NCI-H69 (cell line): Measurements from ENCODE around the gene TCEAL9.
"Not testable (repeated sequence)": the region's sequence is repeated elsewhere in the genome, so short reads cannot be mapped to it uniquely, and the experiment has no call there.

Source experiments
- DNase-seq: peaks from one replicate; lab custom pipeline; 2025; lab: John Stamatoyannopoulos, UW

The TCEAL9 gene

DNA sequence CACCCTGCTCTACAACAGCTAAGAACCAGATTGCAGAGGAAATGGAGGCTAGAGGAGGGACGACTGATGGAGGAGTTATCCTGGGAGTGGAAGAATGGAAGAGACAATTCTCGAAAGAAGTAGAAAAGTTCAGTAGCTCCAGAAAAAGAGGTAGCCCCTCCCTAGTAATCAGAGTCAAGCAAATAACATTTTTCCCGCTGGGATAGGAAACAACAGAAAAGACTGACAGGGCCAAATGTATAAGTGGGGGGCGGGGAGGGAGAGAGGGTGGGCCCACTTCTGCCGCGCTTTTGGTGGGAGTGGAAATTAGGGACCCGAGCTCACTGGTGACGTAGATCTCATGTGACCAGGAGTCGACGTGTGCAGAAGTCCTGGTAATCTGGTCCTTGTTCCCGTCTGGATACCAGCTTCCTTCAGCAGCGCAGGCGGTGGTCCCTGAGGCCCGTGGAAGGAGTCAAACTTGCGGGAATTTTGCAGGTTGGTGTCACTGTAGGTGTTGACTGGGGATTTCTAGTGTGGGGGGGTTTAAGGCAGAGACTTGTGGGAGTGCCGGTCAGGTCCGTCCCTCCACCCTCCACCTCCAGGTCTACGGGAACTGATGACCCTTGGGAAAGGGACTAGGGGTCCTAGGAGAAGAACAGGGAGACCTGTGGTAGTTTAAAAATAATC lies at the start of gene TCEAL9:
Gene TCEAL9 (plus strand): TSS at position 377 of the 669 bp plus-strand sequence. CDS start 1,179 bp downstream, outside the sequence.
- DNase-seq: peak; percentile 5

- no peak for DNase-seq
Observed at GRCh38 chrX:103309860-103310554, 46.3 kb upstream of the TCEAL9 start.

DNA sequence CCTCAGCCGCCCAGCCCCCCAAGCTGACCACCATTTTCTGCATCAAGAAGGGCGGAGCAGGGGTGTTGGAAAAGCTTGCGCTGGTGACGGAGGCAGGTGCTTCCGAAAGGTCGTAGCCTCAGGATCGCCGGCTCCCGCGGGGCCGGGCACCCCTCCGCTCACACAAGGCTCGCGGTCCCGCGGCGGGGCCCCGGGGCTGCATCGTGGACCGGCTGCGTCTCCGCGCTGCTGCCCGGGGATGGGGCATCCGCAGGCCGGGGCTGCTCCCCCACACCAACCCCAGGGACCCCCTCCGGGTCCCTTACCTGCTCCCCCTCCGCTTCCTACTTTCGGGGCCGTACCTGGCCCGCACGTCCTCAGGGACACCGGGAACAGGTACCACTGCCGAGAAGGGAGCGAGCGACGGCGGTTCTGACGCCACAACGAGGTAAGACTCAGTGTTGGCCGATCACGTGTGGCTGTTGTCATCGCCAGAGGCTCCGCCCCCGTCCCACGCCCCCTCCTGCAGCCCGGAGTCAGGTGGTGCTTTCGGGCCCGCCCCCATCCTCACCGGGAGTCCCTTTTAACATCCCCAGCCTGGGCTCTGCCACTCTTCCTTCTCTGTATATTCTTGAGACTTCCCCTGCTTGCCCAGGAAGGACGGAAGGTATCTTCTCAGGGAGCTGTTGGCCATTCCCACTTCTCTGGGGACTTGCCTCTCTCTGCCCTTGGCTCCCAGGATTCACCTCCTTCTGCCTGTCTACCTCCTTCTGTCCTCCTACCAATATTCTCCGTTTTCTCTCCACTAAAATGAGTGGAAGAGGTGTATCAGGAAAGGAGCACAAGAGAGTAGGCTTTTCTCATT lies 45.5 kb upstream of the TCEAL9 start, which contains the start of gene BEX2:
Gene BEX2 (minus strand): TSS at position 436 of the 844 bp plus-strand sequence. CDS start 1,014 bp downstream, outside the sequence.
- DNase-seq: peak; percentile 57

- no peak for DNase-seq
Observed at GRCh38 chrX:103311399-103311780, 44.9 kb upstream of the TCEAL9 start.

DNA sequence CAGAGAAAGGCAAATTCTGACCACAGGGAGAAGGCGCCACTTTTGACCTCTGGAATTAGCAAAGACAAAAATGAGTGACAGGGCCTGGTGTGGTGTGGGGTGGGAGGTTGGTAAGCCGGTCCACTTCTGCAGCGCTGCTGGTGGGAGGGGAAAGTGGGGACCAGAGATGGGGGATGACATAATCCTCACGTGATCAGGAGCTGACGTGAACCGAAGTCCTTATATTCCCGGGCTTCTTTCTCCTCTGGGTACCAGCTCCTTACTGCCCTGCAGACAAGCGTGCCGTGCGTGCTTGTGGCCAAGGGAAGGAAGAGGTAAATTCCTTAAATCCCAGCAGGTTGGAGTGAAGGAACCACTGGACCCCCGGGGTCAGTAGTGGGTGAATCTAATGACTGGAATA lies 26.3 kb upstream of the TCEAL9 start, which contains the start of gene TCEAL7:
Gene TCEAL7 (plus strand): TSS at position 249 of the 400 bp plus-strand sequence. CDS start 1,165 bp downstream, outside the sequence.
- DNase-seq: no peak

DNA sequence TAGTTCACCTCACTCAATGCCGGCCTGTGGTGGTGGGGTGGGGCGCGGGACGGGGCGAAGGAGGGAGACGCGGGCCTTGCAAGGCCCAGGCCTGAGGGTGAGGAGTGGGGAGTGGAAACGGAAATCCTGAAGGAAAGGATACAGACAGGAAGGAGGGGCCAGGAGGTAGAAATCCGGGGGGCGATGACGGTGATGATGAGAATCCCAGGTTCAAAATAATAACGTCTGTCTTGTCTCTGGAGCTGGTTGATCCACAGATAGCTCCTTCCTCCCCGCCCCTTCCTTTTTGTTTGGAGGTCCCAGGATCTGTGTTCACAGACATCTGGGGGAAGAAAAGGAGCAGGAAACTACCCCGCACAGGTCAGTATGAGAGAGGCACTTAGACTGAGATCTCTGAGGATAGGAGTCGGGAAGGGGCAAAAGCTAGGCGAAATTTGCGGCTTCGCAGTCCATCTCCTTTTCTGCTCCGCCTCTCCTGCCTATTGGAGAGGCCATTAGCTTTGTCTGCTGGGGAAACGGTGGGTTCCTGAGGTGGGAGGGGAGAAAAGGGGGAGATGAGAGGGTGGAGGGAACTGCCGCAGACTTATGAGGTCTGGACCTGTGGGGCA lies 25.5 kb upstream of the TCEAL9 start:
- no peak for DNase-seq

GRCh38 chrX:103338663-103339062 lies 17.6 kb upstream of the TCEAL9 start:
- DNase-seq: no peak

GRCh38 chrX:103343105-103343504 lies 13.2 kb upstream of the TCEAL9 start:
- peak; percentile 0 for DNase-seq

- DNase-seq: no peak
Observed at GRCh38 chrX:103344606-103345005, 11.7 kb upstream of the TCEAL9 start.

- no peak for DNase-seq
Observed at GRCh38 chrX:103347682-103348397, 8.5 kb upstream of the TCEAL9 start.

- peak; percentile 0 for DNase-seq
Observed at GRCh38 chrX:103356858-103357257, 552 bp downstream of the TCEAL9 start.

- no peak for DNase-seq
Observed at GRCh38 chrX:103357871-103358270, 1.6 kb downstream of the TCEAL9 start.

- not testable (repeated sequence) for DNase-seq
Observed at GRCh38 chrX:103359605-103360004, 3.3 kb downstream of the TCEAL9 start.

GRCh38 chrX:103360092-103360491 lies 3.8 kb downstream of the TCEAL9 start:
- DNase-seq: no peak

- DNase-seq: no peak
Observed at GRCh38 chrX:103360916-103361315, 4.6 kb downstream of the TCEAL9 start.

DNA sequence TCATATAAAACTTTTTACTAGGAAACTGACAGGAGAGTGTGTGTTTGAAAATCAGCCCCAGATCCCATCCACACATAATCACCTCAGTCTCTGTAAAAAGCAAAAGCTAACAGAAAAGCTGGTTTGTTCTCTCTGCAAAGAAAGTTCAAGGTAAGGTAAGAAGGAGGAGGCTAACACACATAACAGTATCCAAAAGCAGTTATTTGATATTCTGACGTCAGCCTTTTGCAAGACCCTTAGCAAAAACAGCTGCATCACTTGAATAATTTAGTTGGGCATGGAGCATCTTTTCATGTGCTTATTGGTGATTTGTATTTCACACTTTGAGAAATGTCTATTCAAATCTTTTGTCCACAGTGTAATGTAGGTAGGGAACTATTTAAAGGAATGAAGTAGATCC lies 5.5 kb downstream of the TCEAL9 start:
- DNase-seq: no peak

- DNase-seq: no peak
Observed at GRCh38 chrX:103362474-103362873, 6.2 kb downstream of the TCEAL9 start.

- DNase-seq: no peak
Observed at GRCh38 chrX:103363046-103363445, 6.7 kb downstream of the TCEAL9 start.

GRCh38 chrX:103367502-103367901 lies 11.2 kb downstream of the TCEAL9 start:
- no peak for DNase-seq

DNA sequence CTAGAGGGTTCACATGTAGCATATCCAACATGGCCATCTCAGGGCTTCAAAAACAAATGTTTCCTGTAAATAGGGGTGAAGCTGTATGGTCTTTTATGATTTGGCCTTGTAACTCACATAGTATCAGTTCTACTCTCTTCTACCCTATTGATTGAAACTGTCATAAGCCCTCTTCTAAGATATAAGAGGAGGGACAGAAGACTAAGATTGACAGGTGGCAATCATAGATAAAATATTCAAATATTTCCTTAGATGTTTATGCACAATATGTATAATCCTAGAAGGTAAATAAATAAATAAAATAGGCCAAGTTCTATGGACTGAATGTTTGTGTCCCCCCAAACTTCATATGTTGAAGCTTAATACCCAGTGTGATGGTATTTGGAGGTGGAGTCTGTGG lies 13.2 kb downstream of the TCEAL9 start:
- DNase-seq: no peak

GRCh38 chrX:103372886-103373285 lies 16.6 kb downstream of the TCEAL9 start:
- no peak for DNase-seq
